A549 (cell line): ENCODE results near the gene MED17. TPM values are rescaled to one million over a fixed set of nuclear protein-coding genes. Genes with fewer than 3 reads are reported as not detected.

Source experiments
- ATAC-seq, 2 experiments: fragments of 200-7000 bp in 1 of 2; fragments of >200 bp in 1 of 2; cut with Nextera tagmentation in 1 of 2; cut with Tn5 transposase in 1 of 2; 3 replicates each; pipeline versions ENCODE4 v1.8.0 to v1.9.1; 2018 to 2020; ENCODE audit warnings: mild to moderate bottlenecking in 1 of 2, moderate library complexity in 1 of 2
- CTCF ChIA-PET: fragments of 300-600 bp; sonication (Branson Sonifier 250); formaldehyde crosslinking; extraction: SDS; loops from one replicate; lab custom pipeline; 2021; ENCODE audit warnings: antibody characterized with exemption, inconsistent platforms; lab: Yijun Ruan, JAX
- POLR2A ChIA-PET: fragments of 350-600 bp; formaldehyde crosslinking; extraction: SDS; loops from one replicate; lab custom pipeline; 2021; ENCODE audit warnings: antibody characterized with exemption, inconsistent platforms; lab: Yijun Ruan, JAX
- DNase-seq, 2 experiments: peaks; one replicate each; pipeline versions ENCODE4 v3.0.0 to v3.0.0-alpha.2; 2011 to 2016; ENCODE audit warnings: low read depth in 1 of 2, low spot score in 1 of 2
- FAIRE-seq: peaks from 2 replicates; lab custom pipeline; 2011; peaks lifted over from hg19 to GRCh38; lab: Jason Lieb, UNC
- H3K27ac ChIP-seq, 2 experiments: fragments of >200 bp; sonication (Bioruptor Twin); formaldehyde crosslinking; 3 replicates each; pipeline ENCODE4 v1.5.1; 2016 to 2017
- H3K4me1 ChIP-seq: fragments of >200 bp; sonication (Bioruptor Twin); formaldehyde crosslinking; 3 replicates; pipeline ENCODE4 v1.6.1; 2016
- H3K4me2 ChIP-seq: fragments of >200 bp; sonication (Bioruptor Twin); formaldehyde crosslinking; 3 replicates; pipeline ENCODE4 v1.6.1; 2016
- H3K4me3 ChIP-seq: fragments of >200 bp; sonication (Bioruptor Twin); formaldehyde crosslinking; 3 replicates; pipeline ENCODE4 v1.5.1; 2016
- H3K9me3 ChIP-seq: fragments of >200 bp; sonication (Bioruptor Twin); formaldehyde crosslinking; 3 replicates; pipeline ENCODE4 v1.6.1; 2016
- E2F6 ChIP-seq: IDR thresholded peaks from 2 replicates; pipeline ENCODE4 v1.6.1; 2012; ENCODE audit warnings: low read depth, borderline replicate concordance
- EHMT2 ChIP-seq: fragments of 200-600 bp; sonication (generic); IDR thresholded peaks from 2 replicates; pipeline ENCODE4 v1.6.1; 2016; ENCODE audit warnings: antibody characterized with exemption, low read depth, mild to moderate bottlenecking, moderate library complexity
- EP300 ChIP-seq, 2 experiments: fragments of >200 bp; sonication (Bioruptor Twin); formaldehyde crosslinking; IDR thresholded peaks; 2 replicates in 1 of 2; 3 replicates in 1 of 2; pipeline ENCODE4 v1.6.1; 2016 to 2017
- FOSB ChIP-seq: fragments of 250-450 bp; sonication (Bioruptor Pico); IDR thresholded peaks from 2 replicates; pipeline ENCODE4 v1.5.0; 2020; ENCODE audit warnings: mild to moderate bottlenecking, moderate library complexity
- HDAC2 ChIP-seq: fragments of 200-600 bp; sonication (generic); IDR thresholded peaks from 2 replicates; pipeline ENCODE4 v1.6.1; 2016
- HMGXB4 ChIP-seq: fragments of 250-450 bp; sonication (Bioruptor Pico); IDR thresholded peaks from 2 replicates; pipeline ENCODE4 v1.5.0; 2021; ENCODE audit warnings: mild to moderate bottlenecking, moderate library complexity, borderline replicate concordance
- HOXB13 ChIP-seq: fragments of 250-450 bp; sonication (Bioruptor Pico); IDR thresholded peaks from 2 replicates; pipeline ENCODE4 v1.5.0; 2020; ENCODE audit warnings: low read depth, mild to moderate bottlenecking, moderate library complexity
- HOXB5 ChIP-seq: fragments of 250-450 bp; sonication (Bioruptor Pico); IDR thresholded peaks from 2 replicates; pipeline ENCODE4 v1.5.0; 2020; ENCODE audit warnings: mild to moderate bottlenecking, moderate library complexity
- MAX ChIP-seq: IDR thresholded peaks from 2 replicates; pipeline ENCODE4 v1.6.1; 2012
- MAZ ChIP-seq: fragments of 150-350 bp; IDR thresholded peaks from 2 replicates; pipeline ENCODE4 v1.6.1; 2014; ENCODE audit warnings: antibody characterized with exemption, low read depth, low read length, borderline replicate concordance
- PHF8 ChIP-seq: fragments of 200-600 bp; sonication (generic); IDR thresholded peaks from 2 replicates; pipeline ENCODE4 v1.6.1; 2016; ENCODE audit warnings: low read depth, mild to moderate bottlenecking, antibody characterized with exemption, moderate library complexity, borderline replicate concordance
- POLR2A ChIP-seq: IDR thresholded peaks from 2 replicates; pipeline ENCODE4 v1.6.1; 2012; ENCODE audit warnings: mild to moderate bottlenecking, low read length
- RARB ChIP-seq: fragments of 250-450 bp; sonication (Bioruptor Pico); IDR thresholded peaks from 2 replicates; pipeline ENCODE4 v1.8.0; 2021; ENCODE audit warnings: mild to moderate bottlenecking, moderate library complexity
- REST ChIP-seq: fragments of 200-600 bp; sonication (generic); IDR thresholded peaks from 2 replicates; pipeline ENCODE4 v1.6.1; 2016; ENCODE audit warnings: antibody characterized with exemption, mild to moderate bottlenecking, moderate library complexity
- RNF2 ChIP-seq: fragments of 200-600 bp; sonication (generic); IDR thresholded peaks from 2 replicates; pipeline ENCODE4 v1.6.1; 2016; ENCODE audit warnings: low read depth, mild to moderate bottlenecking, antibody characterized with exemption, moderate library complexity, borderline replicate concordance
- SMC3 ChIP-seq: fragments of >200 bp; sonication (Bioruptor Twin); formaldehyde crosslinking; IDR thresholded peaks from 3 replicates; pipeline ENCODE4 v1.6.1; 2018; ENCODE audit warnings: inconsistent platforms
- TFCP2L1 ChIP-seq: fragments of 250-450 bp; sonication (Bioruptor Pico); IDR thresholded peaks from 2 replicates; pipeline ENCODE4 v1.5.0; 2021; ENCODE audit warnings: mild to moderate bottlenecking
- USF2 ChIP-seq: fragments of 450-650 bp; IDR thresholded peaks from 2 replicates; pipeline ENCODE4 v1.6.1; 2014; ENCODE audit warnings: antibody characterized with exemption
- ZC3H11A ChIP-seq: fragments of 450-650 bp; IDR thresholded peaks from 2 replicates; pipeline ENCODE4 v1.6.1; 2014; ENCODE audit warnings: antibody characterized with exemption, mild to moderate bottlenecking
- ZSCAN20 ChIP-seq: fragments of 250-450 bp; sonication (Bioruptor Pico); IDR thresholded peaks from 2 replicates; pipeline ENCODE4 v1.8.0; 2022; ENCODE audit warnings: mild to moderate bottlenecking, moderate library complexity
- WGBS: methylation state at CpG from one replicate; pipeline ENCODE4 v1.1.6; 2017; ENCODE audit errors: missing lambda C conversion rate; 5-methylcytosine and 5-hydroxymethylcytosine counted together
- polyA plus RNA-seq, 4 experiments: library from polyadenylated mRNA; depleted of rRNA in 3 of 4; stranded (reverse); fragments of >200 nt; fragmentation: RNase III in 1 of 4; extraction: RNeasy Plus Mini Kit Qiagen cat#74134 plus additional on column Dnase treatment in 1 of 4; gene quantifications; 2 replicates in 3 of 4; 3 replicates in 1 of 4; pipeline ENCODE4 v1.2.3, GENCODE V29; 2011 to 2017

Gene MED17
- polyA plus RNA-seq, 2 of the 4 experiments (the other 2 are of a cell fraction), result 16.2 to 20.3 TPM

- TF ChIP-seq EHMT2, result no peak
- TF ChIP-seq MAX, result no peak
- TF ChIP-seq FOSB (CRISPR knock-in tag), result no peak
- TF ChIP-seq RARB (CRISPR knock-in tag), result no peak
- TF ChIP-seq EP300 (IDR thresholded peaks at IDR 0.05), result no peak
- TF ChIP-seq RNF2, result no peak
- TF ChIP-seq HOXB13, result no peak
- TF ChIP-seq USF2, result no peak
- no peak for TF ChIP-seq HMGXB4 (CRISPR knock-in tag)
- no peak for TF ChIP-seq HOXB5 (CRISPR knock-in tag)
- TF ChIP-seq MAZ, result no peak
- TF ChIP-seq PHF8, result no peak
- no peak for TF ChIP-seq ZSCAN20 (CRISPR knock-in tag)
- no peak for TF ChIP-seq SMC3
- no peak for FAIRE-seq
- Histone ChIP-seq H3K4me1 (no peaks in the 10 kb centered on the region), H3K4me2 (no peak overlapping the region), H3K27ac (no peak overlapping the region), H3K9me3 (no peaks in the 10 kb centered on the region), H3K4me3 (no peak overlapping the region)
- DNase-seq, result no peak
- 98% methylated on average over 2 of the region's 2 CpGs for WGBS
- POLR2A ChIA-PET, result no interaction called here
- CTCF ChIA-PET, result no interaction called here
- ATAC-seq, result no peak
Measured at GRCh38 chr11:93753241-93753640, 30.8 kb upstream of the MED17 start.

GRCh38 chr11:93756748-93757147 lies 27.3 kb upstream of the MED17 start:
- no peak for DNase-seq
- CTCF ChIA-PET, result no interaction called here
- Histone ChIP-seq H3K9me3 (no peaks in the 10 kb centered on the region), H3K4me3 (no peak overlapping the region), H3K4me1 (no peaks in the 10 kb centered on the region), H3K4me2 (no peak overlapping the region), H3K27ac (no peak overlapping the region)
- WGBS, result 76% methylated on average over 3 of the region's 3 CpGs
- no peak for ATAC-seq
- TF ChIP-seq TFCP2L1 (CRISPR knock-in tag) (no peak), ZC3H11A (no peak), POLR2A (no peak), E2F6 (no peak), REST (no peak), HDAC2 (no peak)
- POLR2A ChIA-PET, result interaction anchor here (0.6 to 0.8 kb wide), 2 partner anchors 33 to 371 kb away, joined by 3 read pairs; no protein-coding TSS in a partner anchor
- FAIRE-seq, result no peak
